GM18909 (cell line): ENCODE results near the gene EIF2B2.

Experiments used
- ATAC-seq: cut with Tn5 transposase; IDR thresholded peaks from one replicate; pipeline ENCODE4 v1.9.1; 2021; ENCODE audit warnings: mild to moderate bottlenecking; ENCODE audit not compliant: unreplicated experiment, poor library complexity

The EIF2B2 gene

GRCh38 chr14:75002392-75003249, at the start of gene EIF2B2:
TSS of gene EIF2B2 (plus strand) at chr14:75002921. CDS start at chr14:75002991, 70 bp downstream.
- ATAC-seq = peak; percentile 95

DNA sequence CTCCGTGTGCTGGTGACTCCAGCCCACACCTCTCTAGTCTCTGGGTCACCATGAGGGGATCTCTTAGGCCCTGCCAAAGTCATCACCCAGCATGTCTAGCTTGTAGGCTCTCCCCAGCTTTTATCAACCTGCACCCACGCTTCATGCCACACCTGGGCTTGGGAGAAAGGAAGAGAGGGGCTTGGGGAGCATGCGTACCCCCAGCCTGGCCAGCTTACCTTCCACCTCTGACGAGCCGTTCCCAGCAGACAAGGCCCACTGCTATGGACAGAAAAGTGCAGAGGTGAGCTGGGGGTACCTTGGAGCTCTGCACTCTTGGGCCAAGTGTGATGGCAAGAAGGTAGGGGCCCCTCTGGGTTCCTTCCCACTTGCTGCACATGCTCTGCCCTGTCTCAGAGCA, 49.0 kb upstream of the EIF2B2 start:
- no peak for ATAC-seq

GRCh38 chr14:74954232-74954946, 48.3 kb upstream of the EIF2B2 start:
- ATAC-seq = no peak

GRCh38 chr14:74954947-74955228, 47.8 kb upstream of the EIF2B2 start:
- ATAC-seq = no peak

DNA sequence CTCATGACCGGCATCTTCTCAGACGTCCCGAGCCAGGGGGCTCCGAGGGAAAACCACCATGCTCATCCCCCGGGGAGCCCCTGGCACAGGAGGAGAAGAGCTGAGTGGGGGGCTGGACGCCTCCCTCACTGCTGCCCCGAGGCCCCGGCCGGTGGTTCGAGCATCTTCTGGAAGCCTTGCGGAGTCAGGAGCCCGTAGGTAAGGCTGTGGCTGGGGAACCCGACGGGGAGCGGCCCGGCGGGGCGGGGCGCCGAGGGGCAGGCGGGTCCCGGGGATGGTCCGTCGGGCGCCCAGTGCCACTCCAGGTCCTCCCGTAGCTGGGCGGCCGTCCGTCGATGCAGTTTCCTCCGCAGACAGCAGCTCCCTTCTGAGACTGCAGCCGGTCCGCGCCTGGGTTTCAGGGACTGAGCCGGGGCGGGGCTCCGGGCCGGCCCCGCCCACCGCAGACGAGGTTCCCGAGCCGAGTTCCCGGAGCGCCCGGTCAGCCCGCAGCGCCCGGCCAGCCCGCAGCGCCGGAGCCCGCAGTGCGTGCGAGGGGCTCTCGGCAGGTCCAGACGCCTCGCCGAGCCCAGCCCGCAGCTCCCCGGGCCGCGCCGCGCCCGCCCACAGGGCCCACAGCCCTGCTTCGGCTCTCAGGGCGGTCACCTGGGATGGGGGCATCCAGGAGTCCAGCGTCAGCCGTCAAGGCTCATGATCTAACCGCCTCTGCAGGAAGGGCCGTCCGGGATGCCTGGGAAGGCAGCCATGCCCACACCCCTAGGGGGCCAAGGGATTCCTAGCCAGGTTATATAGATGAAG, 47.3 kb upstream of the EIF2B2 start, which contains the start of gene PGF:
Gene PGF (minus strand): TSS at position 369 of the 798 bp plus-strand sequence. CDS start 355 bp downstream, at position 14.
- ATAC-seq = no peak

DNA sequence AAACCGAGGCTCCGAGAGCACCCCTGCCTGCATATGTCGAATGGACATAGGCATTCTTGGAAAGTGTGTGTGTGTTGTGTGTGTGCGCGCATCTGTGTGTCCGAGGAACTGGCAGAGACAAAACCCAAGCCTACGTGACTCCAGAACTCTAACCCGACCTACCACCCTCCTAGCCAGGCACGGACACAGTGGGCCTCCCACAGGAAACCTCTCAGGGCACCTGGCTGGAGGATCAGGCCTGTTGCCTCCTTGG, 46.8 kb upstream of the EIF2B2 start:
- ATAC-seq = no peak

- ATAC-seq = no peak
Measured at GRCh38 chr14:74956280-74957072, 46.2 kb upstream of the EIF2B2 start.

DNA sequence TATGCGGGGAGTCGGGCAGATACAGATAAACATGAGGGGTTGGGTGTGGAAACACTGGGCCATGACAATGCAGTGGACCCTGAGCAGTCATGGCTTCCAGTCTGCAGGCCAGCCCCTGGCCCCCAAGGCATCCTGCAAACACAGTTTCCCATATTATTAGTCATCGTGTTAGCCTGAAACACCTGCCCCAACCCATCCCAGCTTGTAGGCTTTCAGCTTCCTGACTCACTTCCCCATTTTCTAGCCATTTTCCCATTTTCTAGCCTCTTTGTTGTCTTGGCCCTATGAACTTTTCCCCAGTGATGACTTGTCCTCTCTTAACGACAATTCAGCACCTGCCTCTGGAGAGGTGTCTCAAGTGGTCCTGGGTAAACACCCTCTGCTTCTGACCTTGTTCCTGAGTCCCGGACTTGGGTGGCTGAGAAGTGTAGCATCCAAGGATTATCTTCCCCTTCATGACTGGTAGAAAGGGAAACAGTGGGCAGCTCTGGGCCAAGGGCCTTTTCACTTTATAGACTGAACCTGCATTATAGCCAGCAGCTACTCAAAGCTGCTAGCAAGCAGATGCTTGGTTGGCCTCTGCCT, 43.0 kb upstream of the EIF2B2 start:
- no peak for ATAC-seq

- no peak for ATAC-seq
Measured at GRCh38 chr14:74960736-74961135, 42.0 kb upstream of the EIF2B2 start.

- no peak for ATAC-seq
Measured at GRCh38 chr14:74961238-74961911, 41.3 kb upstream of the EIF2B2 start.

GRCh38 chr14:74962046-74962445, 40.7 kb upstream of the EIF2B2 start:
- no peak for ATAC-seq

DNA sequence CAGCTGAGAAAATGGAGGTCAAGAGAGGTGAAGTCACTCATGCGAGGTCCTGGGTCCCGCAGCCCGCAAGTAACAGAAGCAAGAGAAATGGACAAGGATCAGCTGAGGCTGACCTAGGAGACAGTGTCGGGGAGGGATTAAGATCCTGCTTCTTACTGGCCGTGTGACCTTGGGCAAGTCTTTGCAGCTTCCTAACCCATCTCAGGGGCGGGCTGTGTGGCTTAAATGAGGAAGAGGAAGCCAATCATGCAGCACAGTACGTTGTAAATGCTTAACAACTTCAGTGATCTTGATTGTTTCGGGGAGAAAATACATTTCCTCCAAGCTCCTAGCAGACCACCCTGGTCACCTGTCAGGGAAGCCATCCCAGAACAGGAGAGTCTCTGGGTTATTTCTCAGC, 40.2 kb upstream of the EIF2B2 start:
- ATAC-seq = no peak

- ATAC-seq = no peak
Measured at GRCh38 chr14:74963178-74963704, 39.5 kb upstream of the EIF2B2 start.

DNA sequence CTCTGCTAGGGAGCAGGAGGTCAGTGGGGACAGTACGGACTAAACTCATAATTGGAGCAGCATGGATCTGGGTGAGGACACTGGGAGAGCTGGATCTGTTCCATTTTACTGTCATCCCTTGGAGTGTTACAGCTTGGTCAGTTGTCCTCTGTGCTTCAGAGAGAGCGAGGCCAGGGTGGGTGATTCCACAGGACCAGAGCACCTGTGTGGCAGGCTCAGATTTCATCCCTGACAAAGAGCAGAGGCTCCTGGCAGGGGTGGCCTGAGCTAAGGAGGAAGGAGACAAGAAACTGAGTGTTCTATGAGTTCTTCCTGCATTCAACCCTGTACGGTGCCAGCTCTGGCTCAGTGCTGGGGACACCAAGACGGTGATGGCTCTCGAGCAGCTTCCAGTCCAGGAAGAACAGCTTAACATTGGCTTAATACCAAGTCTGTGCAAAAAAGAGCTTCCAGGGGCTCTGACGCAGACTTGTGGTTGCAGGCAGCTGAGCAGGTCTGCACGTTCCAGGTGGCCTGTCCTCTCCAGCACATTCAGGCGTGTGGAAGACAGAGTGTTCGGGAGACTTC, 38.9 kb upstream of the EIF2B2 start:
- ATAC-seq = no peak

- no peak for ATAC-seq
Measured at GRCh38 chr14:74964787-74965485, 37.8 kb upstream of the EIF2B2 start.

GRCh38 chr14:74965486-74966153, 37.1 kb upstream of the EIF2B2 start:
- ATAC-seq = no peak

GRCh38 chr14:74968811-74969210, 33.9 kb upstream of the EIF2B2 start:
- ATAC-seq = no peak
